Mucosa of descending colon (tissue), 3 donors: ENCODE data around the gene FAM3B. TPM values are rescaled to one million over a fixed set of nuclear protein-coding genes. Genes with fewer than 3 reads are reported as not detected.
A peak's percentile ranks its signal among the peaks of the same experiment; 100 is the strongest.

ENCODE experiments used
- ATAC-seq: fragments of 200-7000 bp; cut with Tn5 transposase; one replicate; pipeline ENCODE4 v1.9.1; 2020; ENCODE audit warnings: mild to moderate bottlenecking, moderate library complexity
- DNase-seq, 3 donors: peaks; one replicate each; pipeline ENCODE4 v3.0.0-alpha.2; 2020
- H3K36me3 ChIP-seq: fragments of 200-600 bp; one replicate; pipeline ENCODE4 v1.8.0; 2021; ENCODE audit warnings: low read depth, mild to moderate bottlenecking
- H3K4me1 ChIP-seq: fragments of 200-600 bp; one replicate; pipeline ENCODE4 v1.8.0; 2021; ENCODE audit warnings: low read depth, mild to moderate bottlenecking
- H3K4me3 ChIP-seq: fragments of 200-600 bp; one replicate; pipeline ENCODE4 v1.8.0; 2021; ENCODE audit warnings: mild to moderate bottlenecking
- H3K9me3 ChIP-seq: fragments of 200-600 bp; one replicate; pipeline ENCODE4 v1.8.0; 2021; ENCODE audit warnings: mild to moderate bottlenecking
- intact Hi-C, 2 donors: fragments of 100-400 bp; cut with DNase I in 1 of 2; cut with micrococcal nuclease in 1 of 2; formaldehyde crosslinking; loops; one replicate each; pipeline versions ENCODE4 v1.11.0 to v1.11.1; 2022; cut with DNase I, micrococcal nuclease
- total RNA-seq, 3 donors: library from RNA; stranded (reverse); fragmentation: NEBNext Ultra II Directional in 2 of 3; extraction: Animal tissue kit (Norgen Biotek cat#: 25700) in 2 of 3; gene quantifications; one replicate each; pipeline versions ENCODE4 v1.2.1 to v1.2.4, GENCODE V29; 2021 to 2023
- TF ChIP-seq, protein P1 (sequence below): fragments of 200-600 bp; IDR thresholded peaks from one replicate; pipeline ENCODE4 v1.8.0; 2022; ENCODE audit warnings: antibody characterized with exemption, mild to moderate bottlenecking
- donor health status: DM: no; HTN: no; CAD: no; lungs with moderate emphysema.
- donor health status: DM: no; HTN: no; CAD: no.
- donor health status: DM: no; HTN: yes; CAD: no.

Gene FAM3B
- total RNA-seq, 3 donors from 2014 or later = 0.70 to 2.3 TPM; not detected in 1

DNA sequence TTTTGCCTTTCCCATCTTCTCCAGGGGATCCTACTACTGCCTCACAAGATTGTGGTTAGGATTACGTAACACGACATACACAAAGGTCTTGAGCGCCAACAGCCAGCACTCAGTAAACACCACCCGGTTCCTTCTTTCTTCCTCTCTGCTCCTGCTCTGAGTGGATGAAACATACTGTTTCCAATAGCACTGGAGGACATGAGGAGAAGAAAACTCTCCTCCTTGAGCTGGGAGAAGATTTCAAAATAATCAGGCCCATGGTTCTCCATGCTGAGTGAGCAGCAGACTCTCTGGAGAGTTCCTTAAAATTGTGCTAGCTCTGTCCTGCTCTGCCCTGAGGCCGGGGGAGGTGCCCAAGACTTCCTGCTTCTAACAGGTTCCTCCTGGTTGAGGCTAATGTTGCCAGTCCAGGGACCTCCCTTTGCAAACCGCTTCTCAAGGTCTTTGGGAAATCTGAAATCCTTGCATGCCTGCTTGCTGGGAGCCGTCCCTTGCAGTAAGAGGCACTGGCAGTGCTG lies 80.0 kb downstream of the FAM3B start:
- H3K4me1 ChIP-seq = peaks cover 4% of the 10 kb centered on the region
- no peak overlapping the region for H3K4me3 ChIP-seq
- DNase-seq (peak in 2 of 3 donors; percentile 44 to 57), ATAC-seq (peak; percentile 82)
- H3K9me3 ChIP-seq = no peaks in the 10 kb centered on the region
- TF ChIP-seq, protein P1, sequence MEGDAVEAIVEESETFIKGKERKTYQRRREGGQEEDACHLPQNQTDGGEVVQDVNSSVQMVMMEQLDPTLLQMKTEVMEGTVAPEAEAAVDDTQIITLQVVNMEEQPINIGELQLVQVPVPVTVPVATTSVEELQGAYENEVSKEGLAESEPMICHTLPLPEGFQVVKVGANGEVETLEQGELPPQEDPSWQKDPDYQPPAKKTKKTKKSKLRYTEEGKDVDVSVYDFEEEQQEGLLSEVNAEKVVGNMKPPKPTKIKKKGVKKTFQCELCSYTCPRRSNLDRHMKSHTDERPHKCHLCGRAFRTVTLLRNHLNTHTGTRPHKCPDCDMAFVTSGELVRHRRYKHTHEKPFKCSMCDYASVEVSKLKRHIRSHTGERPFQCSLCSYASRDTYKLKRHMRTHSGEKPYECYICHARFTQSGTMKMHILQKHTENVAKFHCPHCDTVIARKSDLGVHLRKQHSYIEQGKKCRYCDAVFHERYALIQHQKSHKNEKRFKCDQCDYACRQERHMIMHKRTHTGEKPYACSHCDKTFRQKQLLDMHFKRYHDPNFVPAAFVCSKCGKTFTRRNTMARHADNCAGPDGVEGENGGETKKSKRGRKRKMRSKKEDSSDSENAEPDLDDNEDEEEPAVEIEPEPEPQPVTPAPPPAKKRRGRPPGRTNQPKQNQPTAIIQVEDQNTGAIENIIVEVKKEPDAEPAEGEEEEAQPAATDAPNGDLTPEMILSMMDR = no peak
- intact Hi-C loops = no loop called here
- no peaks in the 10 kb centered on the region for H3K36me3 ChIP-seq

DNA sequence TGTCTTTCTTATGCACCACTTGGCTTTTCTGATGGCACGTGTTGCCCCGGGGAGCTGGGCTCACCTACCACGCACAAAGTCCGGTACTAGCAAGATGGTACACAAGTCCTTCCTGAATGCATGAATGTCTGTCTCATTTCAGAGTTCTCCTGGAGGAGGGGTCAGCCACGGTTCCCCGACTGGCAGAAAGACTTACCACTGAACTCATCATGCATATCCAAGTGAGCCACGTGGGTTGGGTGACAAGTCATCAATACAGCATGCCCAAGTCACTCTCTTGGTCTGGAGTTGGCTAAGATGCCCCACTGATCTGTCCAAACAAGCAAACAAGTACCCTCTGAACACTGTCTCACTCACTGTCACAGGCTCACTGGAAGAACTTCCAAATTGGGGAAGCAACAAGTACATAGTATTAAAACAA lies 80.9 kb downstream of the FAM3B start:
- no peaks in the 10 kb centered on the region for H3K9me3 ChIP-seq
- TF ChIP-seq, protein P1 = no peak
- intact Hi-C loops = no loop called here
- H3K36me3 ChIP-seq = no peaks in the 10 kb centered on the region
- no peak overlapping the region for H3K4me3 ChIP-seq
- DNase-seq (no peak), ATAC-seq (no peak)
- peaks cover 4% of the 10 kb centered on the region for H3K4me1 ChIP-seq

DNA sequence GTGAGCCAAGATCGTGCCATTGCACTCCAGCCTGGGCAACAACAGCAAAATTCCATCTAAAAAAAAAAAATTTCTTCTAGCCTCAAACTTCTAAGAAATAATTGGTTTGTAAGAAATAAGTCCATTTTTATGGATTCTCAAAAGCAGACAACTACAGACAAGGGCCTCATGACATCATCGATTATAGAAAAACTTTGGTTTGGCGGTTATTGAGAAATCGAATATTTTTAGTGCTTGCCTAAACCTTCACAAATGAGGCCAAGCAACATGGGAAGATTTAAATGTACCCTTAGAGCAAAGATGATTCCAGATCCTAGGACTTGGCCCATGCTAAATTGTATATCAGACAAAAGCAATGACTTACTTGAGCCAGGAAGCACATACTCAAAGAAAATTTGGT lies 81.7 kb downstream of the FAM3B start:
- DNase-seq (no peak), ATAC-seq (no peak)
- H3K9me3 ChIP-seq = no peaks in the 10 kb centered on the region
- intact Hi-C loops = no loop called here
- H3K4me3 ChIP-seq = no peak overlapping the region
- TF ChIP-seq, protein P1 = no peak
- peaks cover 4% of the 10 kb centered on the region for H3K4me1 ChIP-seq
- H3K36me3 ChIP-seq = no peaks in the 10 kb centered on the region

DNA sequence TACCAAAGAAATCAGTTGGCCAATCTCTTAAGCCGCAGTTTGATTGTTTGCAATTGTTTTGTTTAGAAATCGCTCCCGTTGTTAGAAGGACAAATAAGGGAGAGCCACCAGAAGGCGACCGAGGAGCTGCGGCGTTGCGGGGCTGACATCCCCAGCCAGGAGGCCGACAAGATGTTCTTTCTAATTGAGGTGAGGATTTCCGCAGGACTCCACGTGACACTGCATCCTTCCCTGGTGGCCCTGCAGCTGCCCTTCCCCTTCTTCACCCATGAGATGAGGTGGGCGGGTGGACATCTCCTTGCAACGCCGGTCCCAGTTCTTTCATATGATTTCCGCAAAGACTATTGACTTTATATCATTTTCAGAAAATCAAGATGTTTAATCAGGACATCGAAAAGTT lies 82.2 kb downstream of the FAM3B start:
- Histone ChIP-seq H3K36me3 (no peaks in the 10 kb centered on the region), H3K4me1 (peaks cover 4% of the 10 kb centered on the region), H3K4me3 (no peak overlapping the region), H3K9me3 (no peaks in the 10 kb centered on the region)
- ATAC-seq (no peak), DNase-seq (no peak)
- TF ChIP-seq, protein P1 = no peak
- intact Hi-C loops = no loop called here

DNA sequence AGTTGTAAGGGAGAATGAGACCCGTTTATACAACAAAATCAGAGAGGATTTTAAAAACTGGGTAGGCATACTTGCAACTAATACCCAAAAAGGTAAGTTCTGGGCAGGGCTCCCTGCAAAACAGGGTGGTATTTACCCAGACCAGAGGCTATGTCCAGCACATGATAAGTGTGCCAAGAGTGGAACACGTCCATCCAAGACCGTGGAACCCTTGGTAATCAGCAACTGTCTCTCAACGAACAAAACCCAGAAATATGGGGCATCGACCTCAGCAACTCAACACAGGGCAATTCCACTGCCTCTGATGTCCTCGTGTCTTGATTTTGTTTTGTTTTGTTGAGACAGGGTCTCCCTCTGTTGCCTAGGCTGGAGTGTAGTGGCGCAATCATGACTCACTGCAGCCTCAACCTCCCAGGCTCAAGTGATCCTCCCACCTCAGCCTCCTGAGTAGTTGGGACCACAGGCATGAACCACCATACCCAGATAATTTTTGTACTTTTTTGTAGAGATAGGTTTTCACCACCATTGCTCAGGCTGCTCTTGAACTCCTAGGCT lies 82.7 kb downstream of the FAM3B start:
- Histone ChIP-seq H3K4me1 (peaks cover 4% of the 10 kb centered on the region), H3K9me3 (no peaks in the 10 kb centered on the region), H3K4me3 (no peak overlapping the region), H3K36me3 (no peaks in the 10 kb centered on the region)
- intact Hi-C loops = no loop called here
- TF ChIP-seq, protein P1 = no peak
- no peak for ATAC-seq
- no peak for DNase-seq
